B cell (primary cell): Measurements from ENCODE around the gene NUDT7. TPM values are rescaled to one million over a fixed set of nuclear protein-coding genes. Genes with fewer than 3 reads are reported as not detected.

Experiments
- ATAC-seq: fragments of 200-7000 bp; cut with Tn5 transposase; one replicate; pipeline ENCODE4 v1.10.0; 2021; ENCODE audit warnings: low read depth, mild to moderate bottlenecking, moderate number of reproducible peaks, moderate library complexity
- CTCF ChIA-PET: fragments of 350-600 bp; sonication (Branson Sonifier 250); formaldehyde crosslinking; loops from one replicate; lab custom pipeline; 2021; ENCODE audit warnings: antibody characterized with exemption, inconsistent platforms; lab: Charles Lee
- POLR2A ChIA-PET: fragments of 350-600 bp; sonication (Branson Sonifier 250); formaldehyde crosslinking; loops from one replicate; lab custom pipeline; 2021; ENCODE audit warnings: antibody characterized with exemption; lab: Charles Lee
- DNase-seq: peaks from one replicate; pipeline ENCODE4 v3.0.0; 2013
- H2AFZ ChIP-seq: 2 replicates; pipeline ENCODE4 v1.6.1; 2012; ENCODE audit warnings: mild to moderate bottlenecking, low read depth, low read length; ENCODE audit not compliant: insufficient read depth, poor library complexity, severe bottlenecking
- H3K27ac ChIP-seq, 2 donors: 1 replicate in 1 of 2; 2 replicates in 1 of 2; pipeline ENCODE4 v1.5.1; 2012 to 2013; ENCODE audit warnings: low read length in 2 of 2, mild to moderate bottlenecking in 2 of 2, moderate library complexity in 1 of 2
- H3K27me3 ChIP-seq, 4 experiments: fragments of 200-600 bp in 1 of 4; sonication (generic) in 1 of 4; replicated peaks in 1 of 4; 1 replicate in 2 of 4; 2 replicates in 2 of 4; pipeline versions ENCODE4 v1.6.1 to v1.7.0; 2013 to 2016; ENCODE audit warnings: low read length in 3 of 4, mild to moderate bottlenecking in 2 of 4, mixed read lengths in 1 of 4, moderate library complexity in 1 of 4; ENCODE audit not compliant: insufficient read depth in 4 of 4, control insufficient read depth in 3 of 4; ENCODE audit errors: control extremely low read depth in 1 of 4
- H3K36me3 ChIP-seq, 2 experiments: replicated peaks in 1 of 2; 1 replicate in 1 of 2; 2 replicates in 1 of 2; pipeline versions ENCODE4 v1.6.1 to v1.7.1; 2013; ENCODE audit warnings: low read length in 1 of 2; ENCODE audit not compliant: insufficient read depth in 2 of 2, control insufficient read depth in 1 of 2; ENCODE audit errors: control extremely low read depth in 1 of 2, extremely low read depth in 1 of 2
- H3K4me1 ChIP-seq, 2 donors: fragments of 200-600 bp in 1 of 2; sonication (generic) in 1 of 2; 1 replicate in 1 of 2; 2 replicates in 1 of 2; pipeline versions ENCODE4 v1.5.1 to v1.6.1; 2013 to 2017; ENCODE audit warnings: low read length in 2 of 2; ENCODE audit not compliant: control insufficient read depth in 2 of 2, insufficient read depth in 2 of 2
- H3K4me2 ChIP-seq: replicated peaks from 2 replicates; pipeline ENCODE3; 2012; ENCODE audit warnings: mild to moderate bottlenecking, low read depth, low read length; ENCODE audit not compliant: poor library complexity, severe bottlenecking
- H3K4me3 ChIP-seq, 5 experiments: fragments of 200-600 bp in 1 of 5; sonication (generic) in 1 of 5; 1 replicate in 3 of 5; 2 replicates in 2 of 5; pipeline versions ENCODE4 v1.5.1 to v1.7.0; 2011 to 2016; ENCODE audit warnings: low read length in 4 of 5, mild to moderate bottlenecking in 4 of 5, low read depth in 2 of 5, control low read depth in 1 of 5, moderate library complexity in 1 of 5; ENCODE audit not compliant: insufficient read depth in 1 of 5; ENCODE audit errors: control extremely low read depth in 1 of 5, extremely low read depth in 1 of 5
- H3K79me2 ChIP-seq: fragments of 200-600 bp; sonication (generic); one replicate; pipeline ENCODE4 v1.6.0; 2016; ENCODE audit warnings: low read length; ENCODE audit not compliant: control insufficient read depth, insufficient read depth
- H3K9ac ChIP-seq: fragments of 200-600 bp; sonication (generic); 2 replicates; pipeline ENCODE4 v1.6.1; 2017; ENCODE audit warnings: mild to moderate bottlenecking, low read length, moderate library complexity
- H3K9me3 ChIP-seq, 3 donors: one replicate each; pipeline versions ENCODE4 v1.6.1 to v1.7.1; 2013; ENCODE audit warnings: low read length in 2 of 3; ENCODE audit not compliant: control insufficient read depth in 2 of 3, insufficient read depth in 1 of 3; ENCODE audit errors: control extremely low read depth in 1 of 3
- H4K20me1 ChIP-seq: 2 replicates; pipeline ENCODE4 v1.6.0; 2012; ENCODE audit warnings: mild to moderate bottlenecking, low read length; ENCODE audit not compliant: insufficient read depth, control insufficient read depth, poor library complexity, severe bottlenecking
- H3K27ac Mint-ChIP-seq: one replicate; pipeline ENCODE4 v1.8.0; 2021; ENCODE audit warnings: mixed read lengths
- H3K27me3 Mint-ChIP-seq: one replicate; pipeline ENCODE4 v1.8.0; 2021; ENCODE audit warnings: mixed read lengths
- H3K4me1 Mint-ChIP-seq: one replicate; pipeline ENCODE4 v1.8.0; 2021; ENCODE audit warnings: mixed read lengths
- H3K4me3 Mint-ChIP-seq: one replicate; pipeline ENCODE4 v1.8.0; 2021; ENCODE audit warnings: mixed read lengths
- H3K9me3 Mint-ChIP-seq: one replicate; pipeline ENCODE4 v1.8.0; 2022; ENCODE audit warnings: mixed read lengths; ENCODE audit not compliant: insufficient read depth
- CTCF ChIP-seq: fragments of 200-600 bp; IDR thresholded peaks from one replicate; pipeline ENCODE4 v1.8.0; 2022; ENCODE audit warnings: antibody characterized with exemption, mild to moderate bottlenecking
- EZH2 ChIP-seq: IDR thresholded peaks from 2 replicates; pipeline ENCODE4 v1.6.1; 2012; ENCODE audit warnings: borderline replicate concordance, low read depth, mild to moderate bottlenecking, moderate library complexity, low read length; ENCODE audit not compliant: insufficient read depth, poor library complexity, severe bottlenecking
- WGBS: methylation state at CpG from one replicate; pipeline ENCODE4 v1.1.5; 2013; ENCODE audit warnings: missing lambda C conversion rate; ENCODE audit not compliant: insufficient coverage; 5-methylcytosine and 5-hydroxymethylcytosine counted together
- intact Hi-C: fragments of 100-400 bp; cut with micrococcal nuclease; formaldehyde crosslinking; loops from one replicate; pipeline ENCODE4 v1.10.0; 2022
- polyA plus RNA-seq: library from polyadenylated mRNA; depleted of rRNA; stranded (reverse); fragments of >200 nt; gene quantifications from 2 replicates; pipeline ENCODE4 v1.2.3, GENCODE V29; 2012
- total RNA-seq, 2 donors: library from RNA; stranded (reverse); fragments of 120-200 nt in 1 of 2; gene quantifications; 1 replicate in 1 of 2; 2 replicates in 1 of 2; pipeline versions ENCODE4 v1.2.3 to v1.2.4, GENCODE V29; 2013 to 2022

NUDT7 gene
- total and polyA plus RNA-seq, 2 donors (not counting 1 experiment from before 2014, with no cell fraction given): 4.8 to 8.4 TPM

DNA sequence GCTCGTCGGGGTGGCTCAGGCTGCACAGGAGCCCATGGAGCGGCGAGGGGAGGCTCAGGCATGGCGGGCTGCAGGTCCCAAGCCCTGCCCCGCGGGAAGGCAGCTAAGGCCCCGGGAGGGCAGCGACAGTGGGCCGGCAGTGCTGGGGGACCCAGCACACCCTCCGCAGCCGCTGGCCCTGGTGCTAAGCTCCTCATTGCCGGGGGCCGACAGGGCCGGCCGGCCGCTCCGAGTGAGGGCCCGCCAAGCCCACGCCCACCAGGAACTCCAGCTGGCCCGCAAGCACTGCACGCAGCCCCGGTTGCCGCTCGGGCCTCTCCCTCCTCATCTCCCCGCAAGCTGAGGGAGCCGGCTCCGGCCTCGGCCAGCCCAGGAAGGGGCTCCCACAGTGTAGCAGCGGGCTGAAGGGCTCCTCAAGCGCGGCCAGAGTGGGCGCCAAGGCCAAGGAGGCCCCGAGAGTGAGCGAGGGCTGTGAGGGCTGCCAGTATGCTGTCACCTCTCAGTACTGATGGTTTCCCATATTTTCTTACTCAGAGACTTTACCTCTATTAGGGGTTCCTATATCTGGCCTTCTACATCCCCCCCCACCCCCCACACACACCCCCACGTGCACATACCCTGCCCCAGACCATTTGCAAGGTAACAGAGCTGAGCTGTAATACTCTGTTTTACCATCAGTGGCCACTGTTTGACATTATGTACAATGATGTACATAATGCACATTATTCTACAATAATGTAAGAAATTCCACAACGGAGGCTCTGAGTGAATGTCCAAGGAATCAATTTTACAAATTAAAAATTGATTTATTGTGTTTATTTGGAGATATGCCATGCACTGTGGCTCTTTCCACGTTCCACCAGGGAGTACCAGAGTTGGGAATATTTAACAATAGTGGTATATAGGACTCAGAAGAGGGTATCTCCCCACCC, 62.4 kb downstream of the NUDT7 start:
- no peak overlapping the region for H3K4me2 ChIP-seq
- no peaks in the 10 kb centered on the region for H3K36me3 ChIP-seq
- H3K4me3 ChIP-seq: no peak overlapping the region
- no peaks in the 10 kb centered on the region for H4K20me1 ChIP-seq
- peaks cover 0 to 36% (median 22%) of the 10 kb centered on the region in 4 experiments for H3K27me3 ChIP-seq
- H3K4me3 Mint-ChIP-seq: no peak overlapping the region
- no peak overlapping the region for H3K9ac ChIP-seq
- no peak for TF ChIP-seq EZH2
- peak; percentile 16 for TF ChIP-seq CTCF
- H2AFZ ChIP-seq: no peak overlapping the region
- H3K27ac ChIP-seq: no peak overlapping the region
- H3K4me1 ChIP-seq: peaks cover 16 to 21% of the 10 kb centered on the region in 2 donors
- H3K79me2 ChIP-seq: no peaks in the 10 kb centered on the region
- CTCF ChIA-PET: no interaction called here
- 96% methylated on average over 35 of the region's 38 CpGs for WGBS
- intact Hi-C loops: no loop called here
- DNase-seq (no peak), ATAC-seq (no peak)
- H3K27ac Mint-ChIP-seq: no peak overlapping the region
- peaks cover 0 to 4% (median 0%) of the 10 kb centered on the region in 3 donors for H3K9me3 ChIP-seq
- peaks cover 36% of the 10 kb centered on the region for H3K27me3 Mint-ChIP-seq
- H3K4me1 Mint-ChIP-seq: peaks cover 17% of the 10 kb centered on the region
- POLR2A ChIA-PET: no interaction called here
- H3K9me3 Mint-ChIP-seq: no peaks in the 10 kb centered on the region

DNA sequence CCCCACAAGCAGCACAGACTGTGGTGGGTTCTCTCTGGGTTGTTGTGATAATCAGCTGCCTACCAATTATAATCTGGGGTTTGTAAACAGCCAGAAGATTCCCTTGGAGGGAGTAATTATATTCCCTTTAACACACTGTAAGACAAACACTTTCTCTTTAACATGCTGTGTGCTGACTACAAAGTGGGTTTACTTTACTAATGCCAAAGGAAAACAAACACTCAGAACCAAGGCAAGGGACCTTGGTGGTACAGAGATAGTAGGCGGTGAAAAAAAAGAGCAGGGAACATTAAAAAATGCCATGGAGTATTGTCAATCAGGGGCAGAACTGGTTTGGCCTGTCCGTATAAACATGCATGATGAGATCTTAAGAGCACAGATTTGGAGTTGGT, 63.1 kb downstream of the NUDT7 start:
- Histone ChIP-seq H4K20me1 (no peaks in the 10 kb centered on the region), H3K36me3 (no peaks in the 10 kb centered on the region), H3K4me3 (no peak overlapping the region), H3K27ac (no peak overlapping the region), H3K4me1 (peaks cover 19 to 25% of the 10 kb centered on the region in 2 donors), H3K9me3 (peaks cover 0 to 4% (median 0%) of the 10 kb centered on the region in 3 donors), H3K79me2 (no peaks in the 10 kb centered on the region), H3K4me2 (no peak overlapping the region), H2AFZ (no peak overlapping the region), H3K9ac (no peak overlapping the region), H3K27me3 (peaks cover 0 to 42% (median 26%) of the 10 kb centered on the region in 4 experiments)
- ChIA-PET POLR2A (no interaction called here), CTCF (no interaction called here)
- no peak for ATAC-seq
- H3K4me1 Mint-ChIP-seq: peaks cover 20% of the 10 kb centered on the region
- H3K27ac Mint-ChIP-seq: no peak overlapping the region
- H3K9me3 Mint-ChIP-seq: no peaks in the 10 kb centered on the region
- intact Hi-C loops: no loop called here
- DNase-seq: no peak
- WGBS: no CpG with 5 or more reads among the region's 2 CpGs
- no peak overlapping the region for H3K4me3 Mint-ChIP-seq
- peaks cover 43% of the 10 kb centered on the region for H3K27me3 Mint-ChIP-seq
- TF ChIP-seq CTCF (peak; percentile 1), EZH2 (no peak)
